Measurements from ENCODE around the gene KAT6B.

The KAT6B gene

DNA sequence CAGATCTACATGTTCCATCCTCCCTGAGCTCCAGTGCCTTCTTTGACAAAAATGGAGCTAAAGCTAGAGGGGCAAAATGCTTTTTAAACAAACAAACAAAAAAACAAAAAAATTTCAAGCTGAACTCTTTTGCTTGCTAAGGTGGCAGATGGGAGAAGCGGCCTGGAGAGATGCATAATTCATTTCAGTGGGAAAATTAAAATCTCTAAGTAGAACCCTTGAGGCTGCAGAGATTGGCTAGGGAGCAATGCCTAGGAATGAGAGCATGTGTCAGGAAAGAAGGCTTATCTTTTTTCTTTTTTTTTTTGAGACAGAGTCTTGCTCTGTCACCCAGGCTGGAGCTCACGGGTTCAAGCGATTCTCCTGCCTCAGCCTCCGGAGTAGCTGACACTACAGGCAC lies 238.7 kb downstream of the KAT6B start:
- TF ChIP-seq, protein P1, sequence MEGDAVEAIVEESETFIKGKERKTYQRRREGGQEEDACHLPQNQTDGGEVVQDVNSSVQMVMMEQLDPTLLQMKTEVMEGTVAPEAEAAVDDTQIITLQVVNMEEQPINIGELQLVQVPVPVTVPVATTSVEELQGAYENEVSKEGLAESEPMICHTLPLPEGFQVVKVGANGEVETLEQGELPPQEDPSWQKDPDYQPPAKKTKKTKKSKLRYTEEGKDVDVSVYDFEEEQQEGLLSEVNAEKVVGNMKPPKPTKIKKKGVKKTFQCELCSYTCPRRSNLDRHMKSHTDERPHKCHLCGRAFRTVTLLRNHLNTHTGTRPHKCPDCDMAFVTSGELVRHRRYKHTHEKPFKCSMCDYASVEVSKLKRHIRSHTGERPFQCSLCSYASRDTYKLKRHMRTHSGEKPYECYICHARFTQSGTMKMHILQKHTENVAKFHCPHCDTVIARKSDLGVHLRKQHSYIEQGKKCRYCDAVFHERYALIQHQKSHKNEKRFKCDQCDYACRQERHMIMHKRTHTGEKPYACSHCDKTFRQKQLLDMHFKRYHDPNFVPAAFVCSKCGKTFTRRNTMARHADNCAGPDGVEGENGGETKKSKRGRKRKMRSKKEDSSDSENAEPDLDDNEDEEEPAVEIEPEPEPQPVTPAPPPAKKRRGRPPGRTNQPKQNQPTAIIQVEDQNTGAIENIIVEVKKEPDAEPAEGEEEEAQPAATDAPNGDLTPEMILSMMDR (IDR thresholded peaks at IDR 0.05): no peak
- no peak for TF ChIP-seq ZFX (IDR thresholded peaks at IDR 0.05; ENCODE audit: borderline replicate concordance)
- H3K27ac ChIP-seq: no peak overlapping the region

- no peak overlapping the region for H3K27ac ChIP-seq
- TF ChIP-seq ZFX (IDR thresholded peaks at IDR 0.05; ENCODE audit: borderline replicate concordance): no peak
- TF ChIP-seq, protein P1 (IDR thresholded peaks at IDR 0.05): no peak
These were observed 239.9 kb downstream of the KAT6B start for GRCh38 chr10:75066271-75066670.

GRCh38 chr10:75067272-75067671 lies 240.9 kb downstream of the KAT6B start:
- H3K27ac ChIP-seq: no peak overlapping the region

DNA sequence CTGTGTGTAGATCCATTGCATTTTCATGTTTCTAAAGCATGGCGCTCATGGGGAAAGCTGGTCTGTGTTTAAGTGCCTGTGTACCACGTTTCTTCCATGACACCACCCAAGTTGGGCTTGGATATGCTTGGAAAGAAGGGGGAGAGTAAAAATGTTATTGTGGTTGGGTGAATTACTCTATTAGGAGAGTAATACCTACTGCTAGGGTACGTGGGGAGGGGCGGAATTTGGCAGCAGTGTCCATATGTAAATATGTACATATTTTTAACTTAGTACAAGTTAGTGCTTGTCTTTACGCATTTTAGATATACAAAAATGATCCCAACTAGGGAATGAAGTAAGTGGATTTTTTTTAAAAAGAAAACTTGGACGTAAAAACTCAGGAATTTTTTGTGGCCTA lies 242.1 kb downstream of the KAT6B start:
- TF ChIP-seq, protein P1 (IDR thresholded peaks at IDR 0.05): no peak
- TF ChIP-seq ZFX (IDR thresholded peaks at IDR 0.05; ENCODE audit: borderline replicate concordance): no peak
- H3K27ac ChIP-seq: no peak overlapping the region

More at GRCh38 chr10:75067272-75067671, 240.9 kb downstream of the KAT6B start:
- TF ChIP-seq, protein P1 (IDR thresholded peaks at IDR 0.05): no peak
- no peak for TF ChIP-seq ZFX (IDR thresholded peaks at IDR 0.05; ENCODE audit: borderline replicate concordance)

- TF ChIP-seq, protein P1 (IDR thresholded peaks at IDR 0.05): no peak
- no peak for TF ChIP-seq ZFX (IDR thresholded peaks at IDR 0.05; ENCODE audit: borderline replicate concordance)
- no peak overlapping the region for H3K27ac ChIP-seq
These were observed 244.1 kb downstream of the KAT6B start for GRCh38 chr10:75070476-75070875.

GRCh38 chr10:75070961-75071428 lies 244.6 kb downstream of the KAT6B start:
- no peak overlapping the region for H3K27ac ChIP-seq

DNA sequence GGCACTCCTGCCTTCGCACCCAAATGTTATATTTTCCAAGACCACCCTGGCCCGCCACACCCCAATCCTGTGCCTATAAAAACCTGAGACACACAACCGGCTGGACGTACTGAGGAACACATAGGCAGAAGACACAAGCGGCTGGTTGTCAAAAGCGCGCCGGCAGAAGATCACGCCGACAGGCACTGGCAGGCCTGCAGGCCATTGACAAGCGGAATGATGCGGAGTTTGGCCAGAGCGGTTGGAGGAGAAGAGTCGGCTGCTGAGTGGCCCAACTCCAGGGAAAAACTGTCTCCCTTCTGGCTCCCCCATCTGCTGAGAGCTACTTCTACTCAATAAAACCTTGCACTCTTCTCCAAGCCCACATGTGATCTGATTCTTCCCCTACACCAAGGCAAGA lies 245.4 kb downstream of the KAT6B start:
- TF ChIP-seq ZFX (IDR thresholded peaks at IDR 0.05; ENCODE audit: borderline replicate concordance): no peak
- TF ChIP-seq, protein P1 (IDR thresholded peaks at IDR 0.05): no peak
- no peak overlapping the region for H3K27ac ChIP-seq

More at GRCh38 chr10:75070961-75071428, 244.6 kb downstream of the KAT6B start:
- no peak for TF ChIP-seq ZFX (IDR thresholded peaks at IDR 0.05; ENCODE audit: borderline replicate concordance)
- TF ChIP-seq, protein P1 (IDR thresholded peaks at IDR 0.05): no peak

Measured in 22Rv1 (cell line).